Glomerular visceral epithelial cell (primary cell): ENCODE data around the gene ATF4.
A peak's percentile ranks its signal among the peaks of the same experiment; 100 is the strongest.
"Not testable (repeated sequence)": the region's sequence is repeated elsewhere in the genome, so short reads cannot be mapped to it uniquely, and the experiment has no call there.

ENCODE experiments used
- DNase-seq: peaks from one replicate; pipeline ENCODE4 v3.0.0-alpha.2; 2016; ENCODE audit errors: extremely low spot score

Gene ATF4

DNA sequence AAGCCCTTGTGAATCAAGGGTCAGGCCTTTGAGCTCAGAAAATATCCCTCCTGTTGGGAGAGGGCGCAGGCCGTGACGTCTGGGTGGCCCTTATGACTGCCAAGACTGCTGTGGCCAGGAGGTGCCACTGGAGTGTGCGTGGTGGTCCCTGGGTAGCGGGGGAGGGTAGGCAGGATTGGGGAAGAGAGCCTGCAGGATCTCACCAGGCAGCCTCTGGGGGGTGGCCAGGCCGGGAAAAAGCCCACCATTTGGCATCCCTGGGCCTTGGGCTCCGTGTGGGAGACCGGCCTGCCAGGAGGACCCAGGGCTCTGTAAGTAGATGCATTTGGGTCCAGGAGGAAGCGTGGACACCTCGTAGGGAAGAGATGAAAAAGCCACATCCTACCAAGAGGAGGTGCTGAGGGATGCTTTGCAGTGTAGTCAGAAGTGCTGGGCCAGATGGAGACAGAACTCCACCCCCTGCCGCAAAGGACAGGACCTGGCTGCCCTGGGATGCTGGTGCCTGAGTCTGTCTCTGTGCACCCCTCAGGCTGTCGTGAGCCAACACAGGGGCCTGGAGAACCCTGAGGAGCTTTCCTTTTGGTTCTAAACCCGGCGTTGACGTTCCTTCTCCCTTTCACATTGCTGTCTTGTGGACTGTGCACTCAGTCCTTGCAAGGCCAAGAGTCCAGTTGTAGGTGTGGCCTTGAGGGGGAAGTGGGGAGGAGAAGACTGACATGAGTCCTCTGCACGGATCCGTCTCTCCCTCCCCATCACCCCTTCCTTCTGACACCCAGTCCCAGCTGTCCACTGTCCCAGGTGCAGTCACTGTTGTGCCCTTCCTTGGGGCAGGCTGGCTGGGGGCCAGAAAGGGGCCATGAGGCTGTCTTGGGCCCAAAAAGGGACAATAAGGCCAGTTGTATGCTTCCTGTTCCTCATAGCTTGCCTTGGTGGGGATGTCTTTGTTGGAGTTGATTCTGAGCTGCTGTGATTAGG, 31.0 kb upstream of the ATF4 start:
- no peak for DNase-seq

DNA sequence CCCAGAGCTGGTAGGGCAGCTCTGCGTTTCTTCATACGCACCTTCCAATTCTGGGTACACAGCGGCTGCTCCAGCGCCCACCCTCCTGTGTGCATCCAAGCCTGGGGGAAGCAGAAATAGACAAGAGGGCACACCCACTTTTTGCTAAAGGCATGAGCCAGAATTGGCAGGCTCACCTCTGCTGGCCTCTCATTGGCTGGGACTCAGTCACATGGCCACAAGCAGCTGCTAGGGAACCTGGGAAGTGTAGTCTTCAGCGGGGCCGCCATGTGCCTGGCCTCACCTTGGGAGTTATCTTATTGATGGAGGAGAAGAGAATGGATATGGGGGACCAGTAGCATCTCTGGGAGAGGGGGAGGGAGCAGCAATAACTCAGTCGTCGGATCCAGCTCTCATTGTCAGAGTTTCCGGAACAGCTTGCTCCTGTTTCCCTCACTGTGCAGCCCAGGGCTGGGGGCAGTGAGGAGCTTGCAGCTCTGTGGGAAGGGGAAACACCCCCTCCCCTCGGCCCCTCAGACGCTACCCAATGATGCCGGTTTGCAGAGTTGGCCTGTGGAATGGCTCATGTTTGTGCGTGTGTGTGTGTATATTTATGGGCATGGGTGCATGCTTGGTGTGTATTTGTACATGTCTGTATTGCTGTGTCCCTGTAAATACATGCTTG, 30.1 kb upstream of the ATF4 start:
- peak; percentile 42 for DNase-seq

DNA sequence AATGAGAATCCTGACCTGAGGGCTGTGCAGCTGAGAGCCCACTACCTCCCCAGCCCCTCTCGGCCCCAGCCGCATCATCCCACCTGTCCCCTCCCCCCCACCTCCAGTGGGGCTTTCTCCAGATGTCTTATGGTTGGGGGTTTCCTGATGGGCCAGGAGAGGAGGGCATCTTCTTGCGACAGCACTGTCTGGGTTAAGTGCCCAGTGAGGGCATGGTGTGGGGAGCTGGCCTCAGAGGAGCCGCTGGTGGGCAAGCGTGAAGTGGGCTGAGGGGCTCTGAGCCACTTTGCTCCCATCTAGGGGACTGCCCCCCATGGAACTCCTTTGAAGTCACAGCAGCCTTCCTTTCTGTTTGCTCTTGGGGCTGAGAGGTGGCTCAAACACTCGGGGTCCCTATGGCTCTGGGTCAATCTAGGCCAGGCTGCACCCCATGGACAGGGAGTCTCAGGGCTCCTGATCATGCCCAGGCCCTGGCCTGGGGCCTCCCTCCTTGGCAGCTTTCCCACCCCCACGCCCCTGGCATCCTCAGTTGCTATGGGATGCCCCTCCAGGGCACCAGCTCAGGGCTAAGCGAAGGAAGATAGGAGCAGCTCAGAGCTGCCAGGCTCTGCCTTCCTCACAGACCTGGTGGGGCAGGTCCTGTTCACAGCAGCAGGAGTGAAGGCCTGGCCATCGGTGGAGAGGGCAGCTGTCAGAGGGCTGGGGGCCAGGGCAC, 29.2 kb upstream of the ATF4 start:
- no peak for DNase-seq

DNA sequence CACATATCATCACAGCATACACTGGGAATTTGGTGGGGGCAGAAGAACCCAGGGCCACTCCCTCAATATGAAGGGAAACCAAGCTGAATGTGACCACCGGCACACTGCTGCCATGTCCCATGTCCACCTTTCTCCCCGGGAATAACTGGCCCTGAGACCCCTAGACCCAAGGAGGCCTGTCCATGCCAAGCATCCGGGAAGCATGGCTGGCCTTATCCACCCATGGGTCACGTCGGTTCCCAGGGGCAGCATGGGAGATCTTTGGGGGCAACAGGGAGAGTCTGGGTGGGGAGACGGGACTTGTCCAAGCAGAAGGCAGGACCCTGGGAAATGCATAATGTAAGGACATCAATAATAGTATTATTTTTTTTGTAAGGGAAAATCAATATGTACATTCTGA, 28.7 kb upstream of the ATF4 start:
- DNase-seq, result no peak

DNA sequence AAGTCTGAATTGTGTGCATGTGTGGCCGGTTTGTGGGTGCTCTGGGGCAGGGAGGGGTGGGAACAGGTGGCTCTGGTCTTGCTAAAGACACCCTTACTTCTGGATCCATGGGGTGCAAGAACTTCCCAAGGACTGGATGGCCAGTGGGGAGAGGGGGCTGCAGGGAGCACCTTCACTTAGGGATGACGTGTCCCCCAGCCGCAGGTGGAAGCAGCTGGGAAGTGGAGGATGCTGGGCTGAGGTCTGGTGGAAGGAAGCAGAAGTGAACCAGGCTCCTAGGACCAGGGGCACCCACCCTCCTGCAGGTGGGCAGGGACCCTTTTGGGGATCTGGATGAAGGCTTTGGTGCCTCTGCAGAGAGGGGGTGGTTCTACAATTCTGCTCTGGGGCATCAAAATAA, 28.2 kb upstream of the ATF4 start:
- no peak for DNase-seq

DNA sequence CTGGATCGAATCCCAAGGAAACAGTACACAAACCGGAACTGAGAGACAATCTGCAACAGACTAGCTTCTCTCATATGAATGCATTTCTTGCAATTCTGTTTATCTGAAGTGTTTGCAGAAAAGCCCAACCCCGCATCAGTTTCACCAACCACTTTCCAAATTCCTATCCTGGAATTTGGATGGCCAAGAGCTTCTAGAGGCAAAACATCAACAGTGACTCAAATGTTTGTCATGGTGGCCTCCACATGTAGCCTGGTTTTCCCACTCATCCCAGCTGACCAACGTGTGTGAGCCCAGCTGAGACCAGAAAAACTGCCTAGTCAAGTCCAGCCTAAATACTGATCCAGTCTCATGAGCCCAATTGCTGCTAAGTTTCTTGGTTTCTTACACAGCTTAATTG, 26.6 kb upstream of the ATF4 start:
- DNase-seq, result no peak

DNA sequence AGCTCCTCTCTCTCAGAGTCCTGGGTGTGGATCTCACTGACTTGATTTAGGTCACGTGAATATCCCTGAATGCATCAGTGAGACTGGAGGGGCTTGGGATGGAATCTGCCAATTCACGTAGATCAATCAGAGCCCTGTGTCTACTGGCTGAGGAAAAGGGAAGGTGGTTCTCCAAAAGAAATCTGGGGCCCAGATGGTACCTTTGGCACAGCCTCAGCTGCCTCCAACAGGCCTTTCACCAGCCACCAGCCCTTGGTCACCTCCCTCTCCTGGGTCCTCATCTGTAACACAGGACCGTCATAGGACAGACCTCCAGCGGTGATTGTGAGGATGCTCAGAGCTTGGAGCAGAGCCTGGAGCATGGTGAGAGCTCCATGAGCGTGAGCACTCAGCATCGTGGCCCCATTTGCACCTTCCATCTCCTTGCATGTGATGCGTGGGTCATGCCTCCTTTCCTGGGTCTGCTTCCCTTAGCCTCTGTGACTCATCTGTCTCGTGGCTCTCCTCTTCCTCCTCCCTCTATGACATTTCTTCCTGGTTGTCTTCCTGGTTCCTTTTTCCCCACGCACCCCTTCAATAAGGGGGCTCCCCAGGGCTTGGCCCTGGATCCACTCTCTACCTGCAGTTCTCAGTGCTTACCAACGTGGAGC, 25.8 kb upstream of the ATF4 start:
- DNase-seq, result no peak

DNA sequence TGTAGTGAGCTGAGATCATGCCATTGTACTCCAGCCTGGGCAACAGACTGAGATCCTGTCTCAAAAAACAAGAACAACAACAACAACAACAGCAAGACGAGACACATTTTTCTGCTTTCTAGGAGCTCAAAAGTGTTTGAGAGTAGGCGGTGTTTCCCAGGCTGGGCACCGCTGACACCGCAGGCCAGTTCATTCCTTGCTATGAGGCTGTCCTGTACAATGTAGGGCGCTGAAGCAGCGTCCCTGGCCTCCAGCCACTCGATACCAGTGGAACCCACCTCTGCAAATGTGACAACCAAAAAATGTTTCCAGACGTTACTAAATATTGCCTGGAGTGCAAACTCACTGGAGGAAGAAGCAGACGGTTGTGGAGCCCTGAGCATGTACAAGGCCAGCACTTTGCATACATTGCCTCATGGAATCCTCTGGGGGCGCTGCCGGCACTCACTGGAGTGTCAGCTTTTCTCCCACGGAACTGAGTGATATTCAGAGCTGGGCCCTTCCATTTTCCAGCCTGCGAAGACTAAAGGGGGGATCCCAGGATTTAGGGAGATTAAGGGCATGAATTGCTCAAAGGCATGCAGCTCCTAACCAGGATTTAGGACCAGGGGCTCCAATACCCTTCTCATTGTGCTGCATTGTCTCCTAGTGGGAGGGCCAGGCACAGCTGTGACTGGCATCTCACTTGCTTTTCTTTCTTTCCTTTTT, 24.1 kb upstream of the ATF4 start:
- DNase-seq, result peak; percentile 40

DNA sequence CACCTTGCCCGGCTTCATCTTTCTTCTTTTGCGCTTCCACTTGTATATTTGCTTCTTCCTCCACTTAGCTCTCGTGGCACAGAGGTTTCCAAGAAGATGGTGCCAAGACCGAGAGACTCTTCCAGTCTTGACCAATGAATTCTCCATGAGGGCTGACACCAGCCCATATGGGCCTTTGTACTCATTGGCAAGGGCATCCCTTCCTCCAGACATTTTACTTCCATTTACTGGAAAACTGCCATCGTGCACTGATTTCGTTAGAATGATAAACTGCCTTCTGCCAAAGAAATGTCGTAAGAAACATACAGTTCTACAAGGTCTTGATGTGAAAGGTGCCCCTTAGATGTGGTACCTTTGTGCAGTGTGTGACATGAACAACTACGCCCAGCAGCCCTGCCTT, 22.9 kb upstream of the ATF4 start:
- DNase-seq, result no peak

DNA sequence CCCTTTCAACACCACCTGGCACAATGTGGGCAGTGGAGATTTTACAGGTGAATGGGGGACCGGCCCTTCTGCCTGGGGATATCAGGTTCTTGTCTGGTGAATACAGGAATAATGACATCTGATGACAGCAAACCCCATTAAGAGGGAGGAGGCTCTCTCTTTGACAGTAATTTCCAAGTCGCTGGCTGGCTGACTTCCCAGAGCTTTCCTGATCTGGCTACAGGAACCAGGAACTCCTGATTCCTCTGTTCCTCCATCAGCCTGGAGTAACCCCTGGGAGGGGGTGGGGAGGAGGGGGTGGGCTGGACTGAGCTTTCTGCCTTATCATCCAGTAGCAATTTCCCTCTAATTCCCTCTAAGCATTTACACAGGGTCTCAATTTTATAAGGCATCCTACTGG, 22.0 kb upstream of the ATF4 start:
- no peak for DNase-seq

DNA sequence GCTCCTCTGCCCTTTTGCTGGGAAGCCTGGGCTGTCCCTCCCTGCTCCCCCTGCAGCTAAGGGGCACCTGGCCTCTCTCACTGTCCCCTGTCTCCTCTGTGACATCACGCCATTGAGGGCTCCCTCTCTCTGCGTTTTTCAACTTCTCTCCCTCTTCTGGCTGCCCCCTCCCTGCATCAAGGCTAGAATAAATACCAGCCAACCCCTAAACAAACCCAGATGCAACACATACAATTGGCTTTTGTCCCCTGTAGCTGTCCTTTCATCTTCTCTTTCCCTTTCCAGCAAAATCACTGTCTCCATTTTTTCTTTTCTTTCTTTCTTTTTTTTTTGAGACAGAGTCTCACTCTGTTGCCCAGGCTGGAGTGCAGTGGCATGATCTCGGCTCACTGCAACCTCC, 21.6 kb upstream of the ATF4 start:
- no peak for DNase-seq

DNA sequence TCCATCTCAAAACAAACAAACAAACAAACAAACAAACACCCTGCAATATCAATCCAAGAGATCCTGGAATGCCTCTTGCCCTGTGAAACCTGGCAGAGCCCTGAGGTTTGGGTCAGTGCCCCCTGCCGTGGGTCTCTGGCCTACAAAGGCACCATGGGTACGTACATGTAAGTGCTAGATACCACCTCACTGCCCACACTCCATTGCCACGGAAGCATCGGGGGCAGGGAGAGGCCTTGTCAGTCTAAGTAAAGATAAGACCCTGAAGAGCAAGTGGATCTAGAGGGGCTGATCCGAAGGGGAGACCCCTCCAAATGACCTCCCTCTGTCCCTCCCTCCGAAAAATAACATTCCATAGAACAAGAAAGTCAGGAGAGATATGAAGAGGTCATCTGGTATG, 20.3 kb upstream of the ATF4 start:
- no peak for DNase-seq

DNA sequence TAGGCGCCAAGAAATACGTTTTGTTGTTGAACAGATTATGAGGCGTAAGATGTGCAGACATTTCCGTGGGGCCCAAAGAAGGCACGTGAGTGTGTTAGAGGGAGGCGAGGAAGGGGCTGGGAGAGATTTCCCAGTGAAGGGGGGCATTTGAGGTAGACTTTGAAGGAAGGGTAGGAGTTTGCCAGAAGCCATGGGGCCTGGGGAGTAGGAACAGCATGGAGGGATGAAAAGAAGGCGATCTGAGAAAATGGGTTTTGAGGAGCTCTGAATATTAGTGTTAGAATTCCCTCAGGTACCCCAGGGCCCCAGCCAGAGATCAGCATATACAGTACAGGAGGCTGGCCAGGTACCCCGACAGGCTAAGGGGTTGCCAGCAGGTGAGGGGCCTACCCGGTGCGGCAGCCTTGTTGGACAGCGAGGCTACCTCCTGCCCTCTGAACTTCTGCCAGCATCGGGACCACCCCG, 18.7 kb upstream of the ATF4 start:
- DNase-seq, result no peak

DNA sequence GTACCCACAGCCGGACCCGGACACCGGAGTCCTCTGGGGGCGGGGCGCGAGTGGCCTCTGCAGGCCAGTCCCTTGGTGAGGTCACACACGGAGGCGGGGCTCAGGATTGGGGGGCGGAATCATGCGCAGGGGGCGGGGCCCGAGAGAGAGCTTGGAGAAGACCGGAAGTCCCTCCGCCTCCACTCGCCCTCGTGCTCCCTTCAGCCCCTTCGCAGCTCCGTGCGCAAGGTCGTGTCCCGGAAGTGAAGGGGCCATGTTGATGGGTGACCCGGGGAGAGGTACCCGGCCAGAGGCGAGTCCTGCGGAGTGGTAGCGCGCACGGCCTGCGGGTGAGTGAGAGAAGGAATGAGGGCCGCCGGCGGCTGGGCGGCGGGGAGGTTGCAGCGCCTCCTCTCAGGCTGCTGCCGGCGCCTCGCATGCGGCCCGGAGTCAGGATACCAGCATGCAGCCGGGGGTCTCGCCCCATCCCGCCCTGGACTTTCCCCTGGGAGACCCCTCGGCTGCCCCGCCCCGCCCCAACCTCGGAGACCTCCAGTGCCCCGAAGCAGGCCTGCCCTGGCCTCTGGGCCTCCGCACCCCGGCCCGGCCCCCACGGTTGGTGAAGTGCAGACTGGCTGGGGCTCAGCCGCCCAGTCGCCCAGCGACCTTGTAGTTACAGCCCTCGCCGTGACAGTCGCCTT, 18.1 kb upstream of the ATF4 start, which contains the start of gene MIEF1:
Gene MIEF1, plus strand, starts transcription at position 182 of the 680 bp plus-strand sequence. CDS start 9,005 bp downstream, outside the sequence.
- DNase-seq, result peak; percentile 94

DNA sequence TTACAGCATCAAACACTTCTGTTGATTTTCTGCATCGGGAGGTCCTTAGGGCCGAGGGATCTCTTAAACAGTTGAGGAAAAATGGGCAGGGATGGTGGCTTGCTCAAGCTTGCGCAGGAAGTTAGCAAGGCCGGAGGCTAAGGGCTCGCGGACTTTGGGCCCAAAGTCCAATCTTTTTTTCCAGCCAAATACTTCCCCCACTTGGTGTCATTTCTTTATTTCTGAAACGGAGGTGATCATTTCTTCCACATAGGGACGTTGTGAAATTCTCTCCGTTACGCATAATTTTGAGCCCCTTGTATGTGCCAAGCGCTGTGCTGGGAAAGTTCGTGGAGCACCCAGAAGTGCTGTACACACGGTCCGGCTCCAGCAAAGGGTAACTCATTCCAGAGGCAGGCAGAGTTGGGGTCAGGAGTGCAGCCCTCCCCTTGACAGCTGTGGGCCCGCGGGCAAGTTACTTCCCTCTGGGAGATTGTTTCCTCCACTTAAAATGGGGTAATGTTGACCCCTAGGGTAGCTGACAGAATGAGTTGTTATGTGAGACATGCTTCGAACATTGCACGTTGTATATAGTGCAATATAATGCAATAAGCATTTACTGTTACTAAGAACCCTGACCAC, 17.5 kb upstream of the ATF4 start:
- DNase-seq, result no peak

DNA sequence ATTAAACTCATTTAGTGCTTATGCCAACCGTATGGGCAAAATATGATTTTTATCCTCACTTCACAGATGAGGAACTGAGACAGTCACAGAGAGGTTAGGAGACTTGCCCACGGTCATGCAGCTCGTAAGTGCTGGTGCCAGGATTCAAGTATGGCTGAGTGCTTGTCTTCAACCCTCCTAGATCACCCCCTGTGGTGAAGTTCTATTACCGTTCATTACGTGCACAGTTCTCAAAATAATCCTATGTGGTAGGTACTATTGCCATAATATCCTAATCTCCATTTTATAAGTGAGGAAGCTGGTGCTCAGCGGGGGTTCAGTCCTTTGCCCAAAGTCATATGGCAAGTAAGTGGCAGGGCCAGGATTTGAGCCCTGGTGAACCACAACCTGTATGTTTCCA, 16.7 kb upstream of the ATF4 start:
- DNase-seq, result no peak

DNA sequence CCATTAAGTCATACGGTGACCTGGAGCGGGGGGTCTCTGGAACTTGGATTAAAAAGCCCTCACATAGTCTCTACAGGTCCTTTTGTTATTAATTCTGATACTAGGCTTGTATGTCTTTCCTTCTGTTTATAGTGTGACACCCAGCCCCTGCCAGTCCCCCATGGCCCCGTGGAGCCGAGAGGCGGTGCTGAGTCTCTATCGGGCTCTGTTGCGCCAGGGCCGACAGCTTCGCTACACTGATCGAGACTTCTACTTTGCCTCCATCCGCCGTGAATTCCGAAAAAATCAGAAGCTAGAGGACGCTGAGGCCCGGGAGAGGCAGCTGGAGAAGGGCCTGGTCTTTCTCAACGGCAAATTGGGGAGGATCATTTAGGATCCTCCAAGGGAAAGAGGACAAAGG, 16.3 kb upstream of the ATF4 start:
- DNase-seq, result no peak

DNA sequence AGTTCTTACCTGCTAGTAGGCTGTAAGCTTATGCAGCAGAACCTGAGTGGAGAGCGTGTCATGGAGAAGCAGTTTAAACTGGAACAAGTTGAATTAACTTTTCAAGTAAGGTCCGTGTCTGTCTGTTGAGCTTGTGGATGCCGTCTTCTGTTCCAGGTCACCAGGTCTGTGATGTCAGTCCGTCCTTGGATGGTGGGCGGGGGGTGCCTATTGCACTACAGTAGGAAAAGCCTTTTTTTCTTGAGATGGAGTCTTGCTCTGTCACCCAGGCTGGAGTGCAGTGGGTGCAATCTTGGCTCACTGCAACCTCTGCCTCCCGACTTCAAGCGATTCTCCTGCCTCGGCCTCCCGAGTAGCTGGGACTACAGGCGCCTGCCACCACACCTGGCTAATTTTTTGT, 13.3 kb upstream of the ATF4 start:
- not testable (repeated sequence) for DNase-seq

DNA sequence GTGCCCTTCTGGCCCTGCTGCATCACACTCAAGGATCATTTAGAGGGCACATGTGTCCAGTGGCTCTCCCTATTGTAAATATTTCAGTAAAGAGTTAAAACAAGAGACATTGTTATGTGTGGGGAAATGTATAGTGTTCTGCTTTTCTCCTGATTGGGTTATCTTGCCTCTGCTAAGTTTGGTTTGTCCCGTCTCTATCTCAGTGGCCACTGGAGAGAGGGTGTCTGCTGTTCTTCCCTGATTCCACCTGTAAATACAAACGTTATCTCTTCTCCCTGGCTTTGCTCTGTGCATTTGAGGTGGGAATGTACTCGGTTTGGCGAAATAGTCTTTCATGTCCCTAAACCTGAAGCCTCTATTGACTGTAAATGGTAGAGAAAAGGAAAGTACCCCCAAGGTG, 12.0 kb upstream of the ATF4 start:
- DNase-seq, result no peak

DNA sequence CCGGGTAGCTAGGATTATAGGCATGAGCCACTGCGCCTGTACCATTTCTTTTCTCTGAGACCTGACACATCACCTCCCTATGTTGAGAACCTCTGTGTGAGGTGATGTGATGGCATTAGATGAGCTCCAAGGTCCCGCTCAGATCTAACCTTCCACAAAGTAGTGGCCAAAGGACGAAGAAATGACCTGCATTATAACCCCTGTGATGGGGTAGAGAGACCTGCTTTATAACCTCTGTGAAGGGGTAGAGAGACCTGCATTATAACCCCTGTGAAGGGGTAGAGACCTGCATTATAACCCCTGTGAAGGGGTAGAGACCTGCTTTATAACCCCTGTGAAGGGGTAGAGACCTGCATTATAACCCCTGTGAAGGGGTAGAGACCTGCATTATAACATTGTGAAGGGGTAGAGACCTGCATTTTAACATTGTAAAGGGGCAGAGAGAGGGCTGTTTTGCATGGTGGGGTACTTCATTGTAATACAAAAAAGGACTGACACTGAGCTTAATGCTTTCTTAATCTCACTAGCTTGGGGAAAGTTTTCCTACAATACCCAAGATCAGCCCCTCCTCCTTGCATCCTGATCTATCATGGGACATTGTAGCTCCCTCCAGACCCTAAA, 9.7 kb upstream of the ATF4 start:
- DNase-seq, result no peak
